C1 segment of cervical spinal cord (tissue), 14 donors: ENCODE results near the gene LRRC49.

Experiments used
- DNase-seq, 14 donors: peaks; one replicate each; lab custom pipeline; 2025; lab: John Stamatoyannopoulos, UW

LRRC49 gene

GRCh38 chr15:71088155-71088554, 195.5 kb downstream of the LRRC49 start:
- DNase-seq: no peak

GRCh38 chr15:71088683-71089082, 196.1 kb downstream of the LRRC49 start:
- no peak for DNase-seq

- DNase-seq: no peak
Measured at GRCh38 chr15:71089801-71090200, 197.2 kb downstream of the LRRC49 start.

GRCh38 chr15:71091601-71092000, 199.0 kb downstream of the LRRC49 start:
- DNase-seq: no peak

GRCh38 chr15:71092056-71092600, 199.5 kb downstream of the LRRC49 start:
- no peak for DNase-seq

GRCh38 chr15:71093054-71094024, 200.7 kb downstream of the LRRC49 start:
- DNase-seq: no peak

- no peak for DNase-seq
Measured at GRCh38 chr15:71094137-71094536, 201.5 kb downstream of the LRRC49 start.

- no peak for DNase-seq
Measured at GRCh38 chr15:71096676-71097075, 204.1 kb downstream of the LRRC49 start.

- DNase-seq: no peak
Measured at GRCh38 chr15:71097890-71098289, 205.3 kb downstream of the LRRC49 start.

- DNase-seq: no peak
Measured at GRCh38 chr15:71098920-71099319, 206.3 kb downstream of the LRRC49 start.
